HEK293 (cell line): ENCODE data around the gene PDE10A.
"Not testable (repeated sequence)": the region's sequence is repeated elsewhere in the genome, so short reads cannot be mapped to it uniquely, and the experiment has no call there.

Source experiments
- CTCF ChIA-PET: fragments of 350-600 bp; formaldehyde crosslinking; extraction: SDS; loops from one replicate; lab custom pipeline; 2021; ENCODE audit warnings: antibody characterized with exemption; lab: Yijun Ruan, JAX
- POLR2A ChIA-PET: fragments of 300-600 bp; formaldehyde crosslinking; extraction: SDS; loops from one replicate; lab custom pipeline; 2020; ENCODE audit warnings: antibody characterized with exemption, inconsistent platforms; lab: Yijun Ruan, JAX
- H3K27ac ChIP-seq: fragments of 200-500 bp; sonication (Bioruptor generic); 2 replicates; pipeline ENCODE4 v1.5.1; 2014; ENCODE audit warnings: low read depth, low read length, control low read depth, inconsistent platforms; ENCODE audit errors: extremely low read depth
- H3K36me3 ChIP-seq, 2 experiments: fragments of 200-500 bp in 1 of 2; sonication (Bioruptor generic) in 1 of 2; 1 replicate in 1 of 2; 2 replicates in 1 of 2; pipeline ENCODE4 v1.5.1; 2014 to 2017; ENCODE audit warnings: inconsistent platforms in 2 of 2, low read length in 2 of 2; ENCODE audit not compliant: control insufficient read depth in 2 of 2, insufficient read depth in 1 of 2
- H3K4me1 ChIP-seq: fragments of 200-500 bp; sonication (Bioruptor generic); 2 replicates; pipeline ENCODE4 v1.5.1; 2014; ENCODE audit warnings: mild to moderate bottlenecking, low read length, inconsistent platforms; ENCODE audit not compliant: control insufficient read depth, insufficient read depth
- H3K4me3 ChIP-seq: 2 replicates; pipeline ENCODE4 v1.5.1; 2011; ENCODE audit warnings: low read depth, mild to moderate bottlenecking, control low read depth, low read length, moderate library complexity
- H3K9me3 ChIP-seq: fragments of 200-500 bp; sonication (Bioruptor generic); 2 replicates; pipeline ENCODE4 v1.5.1; 2014; ENCODE audit warnings: low read depth, low read length, inconsistent platforms; ENCODE audit not compliant: control insufficient read depth, insufficient read depth
- HOXC10 ChIP-seq: sonication (generic); formaldehyde crosslinking; IDR thresholded peaks from 2 replicates; pipeline ENCODE4 v1.8.1; 2023; ENCODE audit warnings: mild to moderate bottlenecking, missing genetic modification reagents
- SCRT2 ChIP-seq: fragments of 450-650 bp; formaldehyde crosslinking; IDR thresholded peaks from 2 replicates; pipeline ENCODE4 v1.5.1; 2016; ENCODE audit warnings: missing biosample characterization, missing genetic modification characterization
- SETDB1 ChIP-seq: IDR thresholded peaks from one replicate; pipeline ENCODE4 v1.6.1; 2017; ENCODE audit warnings: mild to moderate bottlenecking, low read length, moderate library complexity, mixed read lengths; ENCODE audit not compliant: insufficient read length
- ZNF16 ChIP-seq: fragments of 450-650 bp; formaldehyde crosslinking; IDR thresholded peaks from 2 replicates; pipeline ENCODE4 v1.5.1; 2016; ENCODE audit warnings: low read depth, missing biosample characterization, missing genetic modification characterization
- ZNF23 ChIP-seq: fragments of 450-650 bp; formaldehyde crosslinking; IDR thresholded peaks from 2 replicates; pipeline ENCODE4 v1.5.1; 2016; ENCODE audit warnings: missing biosample characterization, missing genetic modification characterization, borderline replicate concordance
- ZNF354C ChIP-seq: fragments of 450-650 bp; formaldehyde crosslinking; IDR thresholded peaks from 2 replicates; pipeline ENCODE4 v1.5.1; 2016; ENCODE audit warnings: missing biosample characterization, missing genetic modification characterization, low read depth, borderline replicate concordance
- TF ChIP-seq, protein P1 (sequence below): fragments of 450-650 bp; formaldehyde crosslinking; IDR thresholded peaks from 2 replicates; pipeline ENCODE4; 2016; ENCODE audit warnings: missing biosample characterization, missing genetic modification characterization
- TF ChIP-seq, protein P2 (sequence below): fragments of 450-650 bp; formaldehyde crosslinking; IDR thresholded peaks from 2 replicates; pipeline ENCODE4 v1.5.1; 2017; ENCODE audit warnings: missing biosample characterization, missing genetic modification characterization

The PDE10A gene

DNA sequence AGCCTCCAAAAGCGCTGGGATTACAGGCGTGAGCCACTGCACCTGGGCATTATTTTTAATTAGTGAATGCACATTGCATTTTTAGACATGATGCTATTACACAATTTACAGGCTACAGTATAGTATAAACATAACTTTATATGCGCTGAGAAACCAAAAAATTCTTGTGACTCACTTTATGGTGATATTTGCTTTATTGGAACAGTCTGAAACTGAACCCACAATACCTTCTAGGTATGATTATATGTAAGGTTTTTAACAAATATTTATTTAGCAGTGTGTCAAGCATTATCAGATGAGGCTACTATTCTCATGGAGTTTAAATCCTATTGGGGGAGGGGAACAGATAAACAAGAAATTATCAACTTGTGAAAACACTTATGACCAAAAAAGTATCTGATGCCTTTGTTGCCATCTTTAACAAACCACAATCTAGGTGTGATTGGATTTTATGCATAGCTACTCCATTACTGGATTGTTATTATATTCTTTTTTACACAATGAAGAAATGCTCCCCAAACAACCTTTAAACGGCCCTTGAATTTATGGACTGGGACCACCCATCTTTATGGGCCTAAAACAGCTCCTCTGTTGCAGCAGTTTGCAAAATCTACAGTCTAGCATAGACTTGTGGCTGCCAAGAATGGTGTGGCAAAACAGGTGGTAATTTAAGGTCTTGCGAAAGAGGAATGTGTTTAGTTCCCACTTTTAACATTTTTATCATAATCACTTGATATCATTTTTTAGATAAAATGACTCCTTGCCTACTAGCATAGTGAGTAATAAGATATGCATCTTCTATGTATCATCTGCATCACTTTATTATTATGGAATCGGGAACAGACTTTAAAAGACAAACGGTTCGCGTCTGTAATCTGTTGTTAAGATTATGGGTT lies 194.5 kb downstream of the PDE10A start:
- POLR2A ChIA-PET, result no interaction called here

DNA sequence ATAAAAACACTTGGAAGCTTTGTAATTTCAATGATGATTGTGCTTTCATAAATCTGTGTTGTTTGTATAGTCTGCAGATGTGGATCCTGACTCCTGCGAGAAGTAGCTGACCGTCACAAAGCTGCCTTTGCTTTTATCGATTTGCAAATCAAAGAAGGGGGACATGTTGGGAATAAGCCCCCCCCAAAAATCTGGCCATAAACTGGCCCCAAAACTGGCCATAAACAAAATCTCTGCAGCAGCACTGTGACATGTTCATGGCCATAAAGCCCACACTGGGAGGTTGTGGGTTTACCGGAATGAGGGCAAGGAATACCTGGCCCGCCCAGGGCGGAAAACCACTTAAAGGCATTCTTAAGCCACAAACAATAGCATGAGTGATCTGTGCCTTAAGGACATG lies 199.5 kb downstream of the PDE10A start:
- CTCF ChIA-PET, H3K9me3 ChIP-seq: not testable (repeated sequence)
- TF ChIP-seq SETDB1, result peak; percentile 78
- TF ChIP-seq, all 188 proteins: peak for 1; not testable (repeated sequence) for 187
- H3K36me3 ChIP-seq, H3K4me1 ChIP-seq, H3K4me3 ChIP-seq, H3K27ac ChIP-seq, POLR2A ChIA-PET: not testable (repeated sequence)

More for the DNA sequence above, 194.5 kb downstream of the PDE10A start:
- Histone ChIP-seq H3K27ac (no peak overlapping the region), H3K4me1 (0 out of 2 replicates have a peak, but pooled peaks cover 3% of the 10 kb centered on the region), H3K36me3 (no peaks in the 10 kb centered on the region), H3K4me3 (no peak overlapping the region), H3K9me3 (no peaks in the 10 kb centered on the region)
- CTCF ChIA-PET, result no interaction called here
- TF ChIP-seq SCRT2 (0 out of 2 replicates have a peak, but pooled peaks have one; percentile 11), ZNF354C (tag by site-specific recombination) (no peak)

DNA sequence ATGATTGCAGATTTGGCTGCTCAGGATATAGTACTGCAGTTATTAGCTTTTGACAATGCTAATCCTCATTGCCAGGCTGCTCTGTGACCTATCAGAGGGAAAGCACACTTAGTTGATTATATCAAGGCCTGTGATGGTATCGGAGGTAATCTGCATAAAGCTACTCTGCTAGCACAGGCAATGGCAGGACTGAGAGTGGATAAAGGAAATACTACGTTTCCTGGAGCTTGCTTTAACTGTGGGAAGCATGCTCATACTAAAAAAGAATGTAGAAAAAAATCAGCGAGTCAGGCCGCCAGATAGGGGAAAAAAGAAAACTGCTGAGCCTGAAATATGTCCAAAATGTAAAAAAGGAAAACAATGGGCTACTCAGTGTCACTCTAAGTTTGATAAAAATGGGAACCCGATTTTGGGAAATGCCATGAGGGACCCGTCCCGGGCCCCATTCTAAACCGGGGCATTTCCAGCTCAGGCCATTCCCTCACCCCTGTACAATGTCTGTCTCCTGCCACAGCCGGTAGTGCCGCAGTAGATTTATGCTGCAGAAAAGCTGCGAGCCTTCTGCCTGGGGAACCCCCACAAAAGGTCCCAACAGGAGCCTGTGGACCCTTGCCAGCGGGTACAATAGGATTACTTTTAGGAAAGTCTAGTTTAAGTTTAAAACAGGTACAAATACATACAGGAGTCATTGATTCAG lies 203.3 kb downstream of the PDE10A start:
- CTCF ChIA-PET, result interaction anchor here (0.7 to 4.8 kb wide), 4 partner anchors 19 to 1235 kb away, joined by 3 to 27 read pairs (median 3); no protein-coding TSS in a partner anchor
- H3K27ac ChIP-seq, H3K4me3 ChIP-seq, H3K4me1 ChIP-seq, H3K9me3 ChIP-seq, H3K36me3 ChIP-seq: not testable (repeated sequence)
- POLR2A ChIA-PET, result interaction anchor here (0.5 kb wide), 1 partner anchor 55 kb away, joined by 3 read pairs; no protein-coding TSS in a partner anchor

DNA sequence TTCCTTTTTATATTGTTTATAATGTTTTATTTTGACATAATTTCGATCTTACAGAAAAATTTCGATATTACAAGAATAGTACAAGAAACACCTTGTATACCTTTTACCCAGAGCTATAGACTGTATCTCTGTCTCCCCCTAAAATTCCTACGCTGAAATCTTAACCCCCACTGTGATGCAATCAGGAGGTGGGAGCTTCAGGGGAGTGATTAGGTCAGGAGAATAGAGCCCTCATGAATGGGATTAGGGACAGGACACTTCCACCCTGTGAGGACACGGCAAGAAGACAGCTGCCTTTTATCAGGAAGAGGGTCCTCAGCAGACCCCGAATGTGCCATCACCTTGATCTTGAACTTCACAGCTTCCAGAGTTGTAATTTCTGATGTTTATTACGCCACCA lies 204.9 kb downstream of the PDE10A start:
- Histone ChIP-seq H3K4me3 (no peak overlapping the region), H3K27ac (no peak overlapping the region), H3K4me1 (peaks cover 5% of the 10 kb centered on the region; the same call in 1 of the 2 replicates), H3K36me3 (no peaks in the 10 kb centered on the region), H3K9me3 (no peaks in the 10 kb centered on the region)
- POLR2A ChIA-PET, result no interaction called here
- CTCF ChIA-PET, result interaction anchor here (0.6 to 4.8 kb wide), 5 partner anchors 10 to 401 kb away, joined by 3 to 27 read pairs (median 3); no protein-coding TSS in a partner anchor
- TF ChIP-seq, protein P1, sequence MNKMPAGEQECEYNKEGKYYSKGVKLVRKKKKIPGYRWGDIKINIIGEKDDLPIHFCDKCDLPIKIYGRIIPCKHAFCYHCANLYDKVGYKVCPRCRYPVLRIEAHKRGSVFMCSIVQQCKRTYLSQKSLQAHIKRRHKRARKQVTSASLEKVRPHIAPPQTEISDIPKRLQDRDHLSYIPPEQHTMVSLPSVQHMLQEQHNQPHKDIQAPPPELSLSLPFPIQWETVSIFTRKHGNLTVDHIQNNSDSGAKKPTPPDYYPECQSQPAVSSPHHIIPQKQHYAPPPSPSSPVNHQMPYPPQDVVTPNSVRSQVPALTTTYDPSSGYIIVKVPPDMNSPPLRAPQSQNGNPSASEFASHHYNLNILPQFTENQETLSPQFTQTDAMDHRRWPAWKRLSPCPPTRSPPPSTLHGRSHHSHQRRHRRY (tag by site-specific recombination), result no peak

DNA sequence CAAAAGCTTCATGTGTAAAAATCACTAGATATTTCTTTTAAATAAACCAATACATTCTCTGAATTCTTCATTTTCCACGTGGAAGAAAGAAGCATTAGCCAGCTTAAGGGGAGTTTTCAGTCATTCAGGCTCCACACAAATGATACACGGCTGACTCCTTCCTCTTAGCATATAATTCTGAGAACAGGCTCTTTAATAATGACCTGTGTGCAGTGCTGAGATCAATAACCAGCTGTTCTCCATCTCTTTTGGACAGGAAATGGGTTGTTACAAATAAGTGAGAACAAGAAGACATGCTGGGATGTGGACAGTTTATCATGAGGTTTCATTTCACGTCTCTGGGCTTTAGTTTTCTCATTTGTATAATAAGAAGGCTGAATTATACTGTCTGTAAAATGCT lies 206.8 kb downstream of the PDE10A start:
- ChIA-PET POLR2A (no interaction called here), CTCF (interaction anchor here (1.4 to 4.8 kb wide), 2 partner anchors 16 to 274 kb away, joined by 4 to 27 read pairs; no protein-coding TSS in a partner anchor)
- no peaks in the 10 kb centered on the region for H3K36me3 ChIP-seq
- no peaks in the 10 kb centered on the region for H3K9me3 ChIP-seq
- no peak overlapping the region for H3K4me3 ChIP-seq
- peaks cover 5% of the 10 kb centered on the region; the same call in 1 of the 2 replicates for H3K4me1 ChIP-seq
- TF ChIP-seq HOXC10 (CRISPR knock-in tag), result no peak
- TF ChIP-seq, protein P2, sequence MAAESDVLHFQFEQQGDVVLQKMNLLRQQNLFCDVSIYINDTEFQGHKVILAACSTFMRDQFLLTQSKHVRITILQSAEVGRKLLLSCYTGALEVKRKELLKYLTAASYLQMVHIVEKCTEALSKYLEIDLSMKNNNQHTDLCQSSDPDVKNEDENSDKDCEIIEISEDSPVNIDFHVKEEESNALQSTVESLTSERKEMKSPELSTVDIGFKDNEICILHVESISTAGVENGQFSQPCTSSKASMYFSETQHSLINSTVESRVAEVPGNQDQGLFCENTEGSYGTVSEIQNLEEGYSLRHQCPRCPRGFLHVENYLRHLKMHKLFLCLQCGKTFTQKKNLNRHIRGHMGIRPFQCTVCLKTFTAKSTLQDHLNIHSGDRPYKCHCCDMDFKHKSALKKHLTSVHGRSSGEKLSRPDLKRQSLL (tag by site-specific recombination), result no peak
- TF ChIP-seq ZNF23 (tag by site-specific recombination), result no peak
- no peak for TF ChIP-seq ZNF16 (tag by site-specific recombination)
- H3K27ac ChIP-seq, result no peak overlapping the region
